ENCODE measurements around the gene ELL3.
A peak's percentile ranks its signal among the peaks of the same experiment; 100 is the strongest.
"Not testable (repeated sequence)": the region's sequence is repeated elsewhere in the genome, so short reads cannot be mapped to it uniquely, and the experiment has no call there.

Gene ELL3, protein sequence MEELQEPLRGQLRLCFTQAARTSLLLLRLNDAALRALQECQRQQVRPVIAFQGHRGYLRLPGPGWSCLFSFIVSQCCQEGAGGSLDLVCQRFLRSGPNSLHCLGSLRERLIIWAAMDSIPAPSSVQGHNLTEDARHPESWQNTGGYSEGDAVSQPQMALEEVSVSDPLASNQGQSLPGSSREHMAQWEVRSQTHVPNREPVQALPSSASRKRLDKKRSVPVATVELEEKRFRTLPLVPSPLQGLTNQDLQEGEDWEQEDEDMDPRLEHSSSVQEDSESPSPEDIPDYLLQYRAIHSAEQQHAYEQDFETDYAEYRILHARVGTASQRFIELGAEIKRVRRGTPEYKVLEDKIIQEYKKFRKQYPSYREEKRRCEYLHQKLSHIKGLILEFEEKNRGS

GRCh38 chr15:43776718-43777266, at the start of gene ELL3:
TSS of gene ELL3 (minus strand) at chr15:43776966. CDS start at chr15:43776901, 65 bp downstream.
- peak; percentile 84 for DNase-seq (ENCODE audit: low read depth)
- peak within 1 kb of the TSS; percentile 70 for H3K4me3 ChIP-seq (ENCODE audit: low read depth, low read length)
- no peak for TF ChIP-seq CTCF (IDR thresholded peaks at IDR 0.05; ENCODE audit: insufficient read depth, low read depth, low read length, missing control alignments)

GRCh38 chr15:43826029-43826507, 49.3 kb upstream of the ELL3 start:
- H3K4me3 ChIP-seq (ENCODE audit: low read depth, low read length), result peak overlapping the region; percentile 61
- DNase-seq (ENCODE audit: low read depth), result no peak
- no peak for TF ChIP-seq CTCF (IDR thresholded peaks at IDR 0.05; ENCODE audit: insufficient read depth, low read depth, low read length, missing control alignments)

- peak overlapping the region; percentile 95 for H3K4me3 ChIP-seq (ENCODE audit: low read depth, low read length)
- DNase-seq (ENCODE audit: low read depth), result not testable (repeated sequence)
These were observed 48.5 kb upstream of the ELL3 start for GRCh38 chr15:43825305-43825704.

DNA sequence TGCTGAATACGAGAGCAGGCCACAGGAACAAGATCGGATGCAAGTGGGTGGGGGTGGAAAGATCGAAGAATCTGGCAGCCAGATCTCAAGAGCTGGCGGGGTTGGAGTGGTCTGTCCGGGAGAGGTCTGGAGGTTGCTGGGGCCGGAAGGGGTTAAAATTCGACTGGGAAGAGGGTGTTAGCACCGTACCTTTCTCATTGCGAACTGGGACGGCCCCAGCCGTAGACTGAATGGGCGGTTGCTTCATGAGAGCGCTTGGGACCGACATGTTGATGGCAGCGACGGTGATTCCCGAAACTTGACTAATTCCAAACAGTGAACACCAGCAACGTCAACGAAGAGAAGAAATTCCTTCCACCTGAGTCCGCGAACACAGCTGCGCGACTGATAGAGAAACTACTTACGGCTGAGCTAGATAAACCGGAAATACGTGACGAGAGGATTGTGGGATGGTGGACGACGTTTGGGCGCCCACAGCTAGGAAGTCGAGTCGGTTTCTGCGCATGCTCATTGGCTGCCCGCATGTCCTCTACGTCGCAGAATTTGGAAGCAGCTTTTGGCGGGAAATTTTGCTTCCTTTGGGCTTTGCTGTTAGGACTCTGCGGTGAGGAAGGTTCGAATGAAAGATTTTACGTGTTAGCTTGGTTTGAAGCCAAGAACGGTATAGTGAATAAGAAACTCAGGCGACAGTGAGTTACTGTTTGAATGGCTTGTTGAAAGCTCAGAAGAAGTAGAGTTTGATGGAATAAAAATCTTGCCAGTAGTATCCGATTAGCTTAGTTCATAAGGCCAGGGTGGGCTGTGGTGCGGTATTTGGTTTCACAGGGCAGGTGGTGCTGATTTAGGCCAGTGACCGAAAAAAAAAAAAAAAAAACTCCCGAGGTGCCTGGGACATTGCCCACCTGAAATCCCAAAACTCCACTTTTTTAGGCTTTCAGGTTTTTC, 47.8 kb upstream of the ELL3 start, which contains the start of gene MFAP1:
Gene MFAP1, minus strand, starts transcription at position 389 of the 945 bp plus-strand sequence. Its CDS starts 121 bp downstream, at position 268.
- TF ChIP-seq CTCF (IDR thresholded peaks at IDR 0.05; ENCODE audit: insufficient read depth, low read depth, low read length, missing control alignments), result no peak
- peak within 1 kb of the TSS; percentile 95 for H3K4me3 ChIP-seq (ENCODE audit: low read depth, low read length)
- peak; percentile 99 for DNase-seq (ENCODE audit: low read depth)

DNA sequence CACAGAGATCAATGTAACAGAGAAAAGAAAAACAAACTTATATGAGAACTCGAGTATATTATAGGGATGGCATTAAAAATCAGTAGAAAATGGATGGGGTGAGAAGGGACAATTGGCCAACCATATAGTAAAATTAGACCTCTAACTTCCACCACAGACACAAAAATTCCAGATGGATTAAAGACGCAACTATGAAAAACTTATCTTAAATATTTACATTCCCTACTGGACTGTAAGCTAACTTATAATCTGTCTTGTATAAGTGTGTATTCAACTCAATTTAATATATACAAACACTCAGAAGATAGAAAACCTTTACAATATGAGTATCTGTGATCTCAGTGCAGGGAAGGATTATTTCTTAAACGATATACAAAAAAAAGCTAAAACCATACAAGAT, 44.7 kb upstream of the ELL3 start:
- no peak overlapping the region for H3K4me3 ChIP-seq (ENCODE audit: low read depth, low read length)
- TF ChIP-seq CTCF (IDR thresholded peaks at IDR 0.05; ENCODE audit: insufficient read depth, low read depth, low read length, missing control alignments), result no peak
- DNase-seq (ENCODE audit: low read depth), result no peak

DNA sequence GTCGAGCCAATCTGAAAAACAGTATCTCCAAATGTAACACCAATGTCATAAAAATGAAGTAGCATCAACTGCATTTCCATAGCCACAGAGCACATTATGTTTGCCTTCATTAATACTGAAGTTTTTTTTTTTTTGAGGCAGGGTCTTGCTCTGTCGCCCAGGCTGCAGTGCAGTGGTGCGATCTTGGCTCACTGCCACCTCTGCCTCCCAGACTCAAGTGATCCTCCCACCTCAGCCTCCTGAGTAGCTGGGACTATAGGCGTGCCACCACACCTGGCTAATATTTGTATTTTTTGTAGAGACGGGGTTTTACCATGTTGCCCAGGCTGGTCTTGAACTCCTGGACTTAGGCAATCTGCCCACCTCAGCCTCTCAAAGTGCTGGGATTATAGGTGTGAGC, 38.3 kb upstream of the ELL3 start:
- not testable (repeated sequence) for H3K4me3 ChIP-seq (ENCODE audit: low read depth, low read length); DNase-seq (ENCODE audit: low read depth)

DNA sequence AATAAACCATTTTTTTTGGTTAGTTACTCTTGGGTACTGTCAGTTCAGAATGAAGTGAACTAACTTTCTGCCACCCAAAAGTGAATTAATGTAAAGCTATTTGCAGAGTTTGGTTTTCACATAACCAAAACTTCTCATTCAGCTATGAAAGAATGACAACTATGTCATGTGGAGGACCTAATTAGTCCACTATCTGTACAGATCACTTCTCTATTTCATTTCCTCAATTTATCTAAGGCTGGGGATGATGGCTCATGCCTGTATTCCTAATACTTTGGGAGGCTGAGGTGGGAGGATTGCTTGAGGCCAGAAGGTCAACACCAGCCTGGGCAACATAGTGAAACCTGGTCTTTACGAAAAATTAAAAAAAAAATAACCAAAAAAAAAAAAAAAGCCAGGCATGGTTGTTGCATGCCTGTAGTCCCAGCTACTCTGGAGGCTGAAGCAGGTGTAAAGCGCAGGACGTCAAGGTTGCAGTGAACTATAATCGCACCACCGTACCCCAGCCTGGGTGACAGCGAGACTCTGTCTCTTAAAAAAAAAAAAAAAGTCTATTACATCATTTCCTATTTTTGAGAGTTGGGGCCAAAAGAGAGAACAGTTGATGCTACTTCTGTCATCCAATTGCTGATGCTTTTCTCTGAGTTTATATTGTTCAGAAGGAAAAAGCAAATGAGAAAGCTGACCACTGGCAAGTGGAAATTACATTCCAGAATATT, 32.4 kb upstream of the ELL3 start:
- peak; percentile 47 for DNase-seq (ENCODE audit: low read depth)
- no peak overlapping the region for H3K4me3 ChIP-seq (ENCODE audit: low read depth, low read length)
- no peak for TF ChIP-seq CTCF (IDR thresholded peaks at IDR 0.05; ENCODE audit: insufficient read depth, low read depth, low read length, missing control alignments)

Measured in GM12865 (cell line).